WERI-Rb-1 (cell line): ENCODE results near the gene LRP1B.

Experiments
- DNase-seq: peaks from one replicate; pipeline ENCODE4 v3.0.0-alpha.2; 2020
- H3K27ac ChIP-seq: fragments of 250-450 bp; sonication (Bioruptor Pico); 2 replicates; pipeline ENCODE4 v1.5.1; 2020; ENCODE audit warnings: mild to moderate bottlenecking, moderate library complexity
- H3K27me3 ChIP-seq: fragments of 250-450 bp; sonication (Bioruptor Pico); 2 replicates; pipeline ENCODE4 v1.5.1; 2021; ENCODE audit warnings: mild to moderate bottlenecking, low read depth, moderate library complexity; ENCODE audit not compliant: insufficient read depth, severe bottlenecking
- H3K36me3 ChIP-seq: fragments of 250-450 bp; sonication (Bioruptor Pico); 2 replicates; pipeline ENCODE4 v1.5.1; 2020; ENCODE audit warnings: mild to moderate bottlenecking, moderate library complexity
- H3K4me3 ChIP-seq: 2 replicates; pipeline ENCODE4 v1.5.1; 2011; ENCODE audit warnings: low read depth, mild to moderate bottlenecking, control low read depth, low read length
- H3K9me3 ChIP-seq: fragments of 250-450 bp; sonication (Bioruptor Pico); 2 replicates; pipeline ENCODE4 v1.5.1; 2021; ENCODE audit warnings: mild to moderate bottlenecking, moderate library complexity; ENCODE audit not compliant: severe bottlenecking
- TF ChIP-seq, protein P1 (sequence below): IDR thresholded peaks from 2 replicates; pipeline ENCODE4 v1.5.1; 2011; ENCODE audit warnings: low read depth, mild to moderate bottlenecking, control low read depth, inconsistent platforms, low read length

The LRP1B gene

DNA sequence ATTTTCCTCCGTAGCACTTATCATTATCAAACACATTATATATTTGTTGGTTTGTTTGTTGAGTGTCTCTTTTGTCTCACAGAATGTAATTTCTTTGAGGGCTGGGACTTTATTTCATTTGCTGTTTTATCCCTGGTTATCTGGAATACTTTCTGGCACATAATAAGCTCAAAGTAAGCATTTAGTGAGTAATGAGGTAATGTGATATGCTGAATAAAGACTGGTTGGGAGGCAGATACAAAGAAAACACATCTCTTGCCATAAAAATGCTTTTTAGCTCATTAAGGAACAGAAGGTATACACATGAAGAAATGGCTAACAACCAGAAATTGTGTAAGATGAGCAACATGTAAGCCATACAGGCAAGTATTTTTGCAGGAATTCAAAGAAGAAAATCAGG lies 1411.8 kb downstream of the LRP1B start:
- no peak for DNase-seq
- no peaks in the 10 kb centered on the region for H3K36me3 ChIP-seq
- TF ChIP-seq, protein P1, sequence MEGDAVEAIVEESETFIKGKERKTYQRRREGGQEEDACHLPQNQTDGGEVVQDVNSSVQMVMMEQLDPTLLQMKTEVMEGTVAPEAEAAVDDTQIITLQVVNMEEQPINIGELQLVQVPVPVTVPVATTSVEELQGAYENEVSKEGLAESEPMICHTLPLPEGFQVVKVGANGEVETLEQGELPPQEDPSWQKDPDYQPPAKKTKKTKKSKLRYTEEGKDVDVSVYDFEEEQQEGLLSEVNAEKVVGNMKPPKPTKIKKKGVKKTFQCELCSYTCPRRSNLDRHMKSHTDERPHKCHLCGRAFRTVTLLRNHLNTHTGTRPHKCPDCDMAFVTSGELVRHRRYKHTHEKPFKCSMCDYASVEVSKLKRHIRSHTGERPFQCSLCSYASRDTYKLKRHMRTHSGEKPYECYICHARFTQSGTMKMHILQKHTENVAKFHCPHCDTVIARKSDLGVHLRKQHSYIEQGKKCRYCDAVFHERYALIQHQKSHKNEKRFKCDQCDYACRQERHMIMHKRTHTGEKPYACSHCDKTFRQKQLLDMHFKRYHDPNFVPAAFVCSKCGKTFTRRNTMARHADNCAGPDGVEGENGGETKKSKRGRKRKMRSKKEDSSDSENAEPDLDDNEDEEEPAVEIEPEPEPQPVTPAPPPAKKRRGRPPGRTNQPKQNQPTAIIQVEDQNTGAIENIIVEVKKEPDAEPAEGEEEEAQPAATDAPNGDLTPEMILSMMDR: no peak

DNA sequence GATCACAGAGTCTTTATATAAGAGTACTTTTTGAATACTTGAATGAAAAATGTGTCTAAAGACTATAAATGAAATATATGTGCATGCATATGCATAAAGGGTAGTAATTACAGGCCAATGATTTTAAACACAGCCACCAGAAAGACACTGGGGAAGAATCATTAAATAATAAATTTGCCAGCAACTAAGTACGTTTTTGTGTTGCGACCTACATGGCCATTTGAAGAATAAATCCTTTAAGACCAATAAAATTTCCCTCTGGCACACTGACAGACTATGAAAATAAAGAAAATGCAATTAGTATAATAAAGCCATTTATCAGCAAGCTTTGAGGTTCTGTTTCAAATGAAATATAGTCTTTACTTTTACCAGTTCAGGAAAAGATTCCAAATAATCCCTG lies 1413.3 kb downstream of the LRP1B start:
- Histone ChIP-seq H3K4me3 (no peak overlapping the region), H3K27ac (no peak overlapping the region), H3K27me3 (no peaks in the 10 kb centered on the region), H3K9me3 (no peaks in the 10 kb centered on the region), H3K36me3 (no peaks in the 10 kb centered on the region)
- DNase-seq: no peak
- TF ChIP-seq, protein P1: no peak

More for the DNA sequence above, 1411.8 kb downstream of the LRP1B start:
- Histone ChIP-seq H3K27me3 (no peaks in the 10 kb centered on the region), H3K9me3 (no peaks in the 10 kb centered on the region), H3K4me3 (no peak overlapping the region), H3K27ac (no peak overlapping the region)

DNA sequence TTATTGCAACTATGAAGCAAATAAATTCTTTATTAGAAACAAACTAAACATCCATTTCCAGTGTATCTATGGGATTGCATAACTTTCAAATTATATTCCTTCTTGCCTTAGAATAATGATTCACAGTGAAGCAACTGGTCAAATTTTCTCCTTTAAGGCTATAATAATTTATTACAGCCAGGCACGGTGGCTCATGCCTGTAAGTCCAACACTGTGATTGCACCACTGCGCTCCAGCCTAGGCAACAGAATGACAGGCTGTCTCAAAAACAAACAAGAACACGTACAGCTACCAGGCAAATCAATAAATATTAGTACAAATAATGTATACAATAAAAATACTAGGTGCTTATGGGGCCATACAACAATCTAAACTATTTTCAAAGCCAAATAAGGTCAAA lies 1416.2 kb downstream of the LRP1B start:
- TF ChIP-seq, protein P1: no peak
- no peak for DNase-seq
- Histone ChIP-seq H3K9me3 (no peaks in the 10 kb centered on the region), H3K27ac (no peak overlapping the region), H3K36me3 (no peaks in the 10 kb centered on the region), H3K4me3 (no peak overlapping the region), H3K27me3 (no peaks in the 10 kb centered on the region)

GRCh38 chr2:140711867-140712266 lies 1418.9 kb downstream of the LRP1B start:
- Histone ChIP-seq H3K36me3 (no peaks in the 10 kb centered on the region), H3K9me3 (no peaks in the 10 kb centered on the region), H3K27me3 (no peaks in the 10 kb centered on the region), H3K4me3 (no peak overlapping the region), H3K27ac (no peak overlapping the region)
- DNase-seq: no peak
- TF ChIP-seq, protein P1: no peak

DNA sequence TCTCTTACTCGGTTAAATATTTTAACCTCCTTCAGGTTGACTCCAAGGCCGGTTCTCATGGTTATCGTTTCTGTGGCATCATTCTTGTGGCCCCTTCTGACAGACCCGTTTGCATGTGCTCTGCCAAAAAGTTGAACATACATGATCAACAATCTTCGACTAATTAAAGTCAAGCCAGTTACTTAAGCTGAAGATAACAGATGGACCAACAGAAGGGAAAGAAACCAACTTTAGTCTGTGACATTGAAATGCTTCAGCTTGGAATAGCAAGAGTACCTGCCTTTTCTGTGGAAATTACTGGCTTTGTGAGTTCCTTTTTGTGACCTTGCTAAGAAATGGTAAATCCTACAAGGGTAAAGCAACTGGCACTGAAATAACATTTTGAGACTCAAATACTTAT lies 1429.1 kb downstream of the LRP1B start:
- TF ChIP-seq, protein P1: no peak
- Histone ChIP-seq H3K27me3 (no peaks in the 10 kb centered on the region), H3K9me3 (no peaks in the 10 kb centered on the region), H3K36me3 (no peaks in the 10 kb centered on the region), H3K4me3 (no peak overlapping the region), H3K27ac (no peak overlapping the region)
- DNase-seq: no peak

- DNase-seq: no peak
- H3K36me3 ChIP-seq: no peaks in the 10 kb centered on the region
- no peak overlapping the region for H3K27ac ChIP-seq
- H3K4me3 ChIP-seq: no peak overlapping the region
- no peaks in the 10 kb centered on the region for H3K27me3 ChIP-seq
- TF ChIP-seq, protein P1: no peak
- H3K9me3 ChIP-seq: no peaks in the 10 kb centered on the region
Observed at GRCh38 chr2:140698636-140699035, 1432.2 kb downstream of the LRP1B start.
